Brain microvascular endothelial cell (primary cell): ENCODE results near the gene CMBL.

ENCODE experiments used
- DNase-seq: peaks from one replicate; pipeline ENCODE4 v3.0.0-alpha.2; 2020
- H3K27ac ChIP-seq: fragments of 250-450 bp; sonication (Bioruptor Pico); 2 replicates; pipeline ENCODE4 v1.5.1; 2020; ENCODE audit warnings: mild to moderate bottlenecking, moderate library complexity
- H3K27me3 ChIP-seq: fragments of 250-450 bp; sonication (Bioruptor Pico); replicated peaks from 2 replicates; pipeline ENCODE4 v1.5.1; 2020; ENCODE audit warnings: mild to moderate bottlenecking
- H3K36me3 ChIP-seq: fragments of 250-450 bp; sonication (Bioruptor Pico); replicated peaks from 2 replicates; pipeline ENCODE4 v1.5.1; 2020; ENCODE audit warnings: mild to moderate bottlenecking
- H3K4me3 ChIP-seq: 2 replicates; pipeline ENCODE4 v1.5.1; 2011; ENCODE audit warnings: low read depth, mild to moderate bottlenecking, control low read depth, low read length, moderate library complexity
- CTCF ChIP-seq: IDR thresholded peaks from 2 replicates; pipeline ENCODE4 v1.5.1; 2011; ENCODE audit warnings: low read depth, mild to moderate bottlenecking, moderate library complexity, low read length, control low read depth, inconsistent platforms; ENCODE audit errors: missing control alignments
- in situ Hi-C: cut with HindIII; loops from 2 replicates; pipeline ENCODE4 v1.10.0; 2017; ENCODE audit warnings: low sequenced_read_pairs, low pct_ligation_motif_present

Gene CMBL

GRCh38 chr5:10301842-10302610, 5.7 kb downstream of the CMBL start:
- Histone ChIP-seq H3K36me3 (no peaks in the 10 kb centered on the region), H3K27ac (no peak overlapping the region), H3K4me3 (no peak overlapping the region), H3K27me3 (no peaks in the 10 kb centered on the region)
- no peak for TF ChIP-seq CTCF
- in situ Hi-C loops, result no loop called here
- no peak for DNase-seq

GRCh38 chr5:10301266-10301665, 6.4 kb downstream of the CMBL start:
- Histone ChIP-seq H3K27me3 (no peaks in the 10 kb centered on the region), H3K36me3 (no peaks in the 10 kb centered on the region), H3K4me3 (no peak overlapping the region), H3K27ac (no peak overlapping the region)
- in situ Hi-C loops, result no loop called here
- no peak for DNase-seq
- no peak for TF ChIP-seq CTCF

- in situ Hi-C loops, result no loop called here
- no peak for DNase-seq
- TF ChIP-seq CTCF, result no peak
- Histone ChIP-seq H3K27me3 (no peaks in the 10 kb centered on the region), H3K36me3 (no peaks in the 10 kb centered on the region), H3K27ac (no peak overlapping the region), H3K4me3 (no peak overlapping the region)
Measured at GRCh38 chr5:10300246-10300645, 7.5 kb downstream of the CMBL start.

DNA sequence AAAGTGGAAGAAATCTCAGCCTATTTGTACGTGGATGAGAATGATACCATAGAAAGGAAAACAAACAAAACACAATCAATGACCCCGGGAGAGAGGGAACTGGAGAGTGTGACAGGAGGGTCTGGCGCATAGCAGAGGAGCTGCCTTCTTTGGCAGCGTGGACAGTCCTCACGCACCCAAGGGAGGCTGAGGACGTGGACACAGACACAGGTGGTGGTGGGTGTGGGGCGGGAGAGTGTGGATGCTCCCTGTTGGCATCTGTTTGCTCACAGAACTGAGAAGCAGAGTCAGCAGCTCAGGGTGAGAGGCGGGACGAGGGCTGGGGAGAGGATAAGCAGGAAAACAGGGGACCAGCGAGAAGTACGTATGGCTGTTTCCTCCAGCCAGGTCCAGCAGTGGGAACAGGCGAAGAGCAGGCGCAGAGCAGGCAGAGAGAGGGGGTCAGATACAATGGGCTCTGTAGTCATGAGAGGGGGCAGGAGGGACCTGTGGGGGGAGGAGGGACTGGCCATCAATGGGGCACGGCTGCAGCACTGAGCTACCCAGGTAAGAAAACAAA, 10.0 kb downstream of the CMBL start:
- Histone ChIP-seq H3K27ac (no peak overlapping the region), H3K36me3 (no peaks in the 10 kb centered on the region), H3K4me3 (no peak overlapping the region), H3K27me3 (no peaks in the 10 kb centered on the region)
- no peak for TF ChIP-seq CTCF
- DNase-seq, result no peak
- in situ Hi-C loops, result no loop called here

DNA sequence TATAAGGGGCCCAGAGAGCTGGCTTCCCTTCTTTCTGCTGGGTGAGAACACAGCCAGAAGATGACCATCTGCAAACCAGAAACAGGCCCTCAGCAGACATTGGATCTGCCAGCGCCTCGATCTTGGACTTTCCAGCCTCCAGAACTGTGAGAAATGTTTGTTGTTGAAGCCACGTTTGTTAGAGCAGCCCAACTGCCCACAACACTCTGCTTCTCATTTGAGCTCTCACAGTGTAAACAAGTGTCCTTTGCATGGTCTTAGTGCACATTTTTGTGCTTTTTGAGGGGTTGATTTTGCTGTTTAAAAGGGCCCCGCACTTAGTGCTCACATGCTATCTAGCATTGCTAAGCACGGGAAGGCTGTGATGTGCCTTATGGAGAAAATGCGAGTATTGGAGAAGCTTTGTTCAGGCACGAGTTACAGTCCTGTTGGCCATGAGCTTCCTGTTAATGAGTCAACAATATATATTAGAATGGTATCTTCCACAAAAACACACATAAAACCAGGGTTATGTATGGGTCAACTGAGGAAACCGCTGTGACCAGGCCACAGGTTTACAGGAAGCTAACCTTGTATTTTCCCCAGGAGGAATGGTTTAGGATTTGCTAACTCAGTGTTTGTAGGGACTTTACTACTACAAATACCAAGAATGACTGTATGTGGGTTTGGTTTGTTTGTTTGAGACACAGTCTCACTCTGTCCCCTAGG, 11.9 kb downstream of the CMBL start:
- no peak overlapping the region for H3K27ac ChIP-seq
- TF ChIP-seq CTCF, result no peak
- no peaks in the 10 kb centered on the region for H3K36me3 ChIP-seq
- in situ Hi-C loops, result no loop called here
- DNase-seq, result no peak
- no peak overlapping the region for H3K4me3 ChIP-seq
- H3K27me3 ChIP-seq, result no peaks in the 10 kb centered on the region
